WTC11 (cell line): ENCODE results near the gene HBQ1. TPM values are rescaled to one million over a fixed set of nuclear protein-coding genes. Genes with fewer than 3 reads are reported as not detected.
A peak's percentile ranks its signal among the peaks of the same experiment; 100 is the strongest.

Source experiments
- ATAC-seq: fragments of 200-7000 bp; cut with Tn5 transposase; 2 replicates; pipeline ENCODE4 v1.10.0; 2021; ENCODE audit warnings: mild to moderate bottlenecking, moderate library complexity
- CTCF ChIA-PET: fragments of 300-600 bp; sonication (Branson Sonifier 250); formaldehyde crosslinking; loops from one replicate; lab custom pipeline; 2021; ENCODE audit warnings: antibody characterized with exemption; lab: Charles Lee
- POLR2A ChIA-PET: fragments of 350-600 bp; sonication (Branson Sonifier 250); formaldehyde crosslinking; loops from one replicate; lab custom pipeline; 2021; ENCODE audit warnings: antibody characterized with exemption; lab: Charles Lee
- DNase-seq: peaks from one replicate; pipeline ENCODE4 v3.0.0; 2021; ENCODE audit warnings: low spot score
- H3K27ac Mint-ChIP-seq: 2 replicates; pipeline ENCODE4 v1.8.0; 2021; ENCODE audit warnings: mixed read lengths
- H3K27me3 Mint-ChIP-seq: 2 replicates; pipeline ENCODE4 v1.8.0; 2021; ENCODE audit warnings: low read depth, mild to moderate bottlenecking, moderate library complexity, mixed read lengths
- H3K36me3 Mint-ChIP-seq: 2 replicates; pipeline ENCODE4 v1.8.0; 2021; ENCODE audit warnings: mixed read lengths
- H3K4me1 Mint-ChIP-seq: 2 replicates; pipeline ENCODE4 v1.8.0; 2022; ENCODE audit warnings: mixed read lengths
- H3K4me3 Mint-ChIP-seq: 2 replicates; pipeline ENCODE4 v1.8.0; 2021; ENCODE audit warnings: mild to moderate bottlenecking, moderate library complexity, mixed read lengths
- H3K9me3 Mint-ChIP-seq: 2 replicates; pipeline ENCODE4 v1.8.0; 2021; ENCODE audit warnings: mixed read lengths
- ARID4B ChIP-seq: sonication (generic); formaldehyde crosslinking; IDR thresholded peaks from 2 replicates; pipeline ENCODE4 v1.8.0; 2023; ENCODE audit warnings: missing genetic modification reagents, mild to moderate bottlenecking, borderline replicate concordance
- ATF6 ChIP-seq: sonication (generic); formaldehyde crosslinking; IDR thresholded peaks from 2 replicates; pipeline ENCODE4 v1.8.1; 2023; ENCODE audit warnings: mild to moderate bottlenecking, missing genetic modification reagents
- CREB1 ChIP-seq: sonication (generic); formaldehyde crosslinking; IDR thresholded peaks from 2 replicates; pipeline ENCODE4 v1.8.0; 2023; ENCODE audit warnings: mild to moderate bottlenecking, missing genetic modification reagents
- GRHL2 ChIP-seq: fragments of 250-450 bp; sonication (Bioruptor Pico); IDR thresholded peaks from 2 replicates; pipeline ENCODE4 v1.8.0; 2022; ENCODE audit warnings: mild to moderate bottlenecking, moderate library complexity; ENCODE audit not compliant: insufficient replicate concordance, severe bottlenecking
- GTF2I ChIP-seq: fragments of 250-450 bp; sonication (Bioruptor Pico); conservative IDR thresholded peaks from 2 replicates; pipeline ENCODE4 v1.4.0; 2021; ENCODE audit warnings: mild to moderate bottlenecking
- HMGA2 ChIP-seq: fragments of 250-450 bp; sonication (Bioruptor Pico); IDR thresholded peaks from 2 replicates; pipeline ENCODE4 v1.4.0; 2021; ENCODE audit warnings: mild to moderate bottlenecking, moderate library complexity
- JAZF1 ChIP-seq: fragments of 250-450 bp; sonication (Bioruptor Pico); IDR thresholded peaks from 2 replicates; pipeline ENCODE4 v1.9.0; 2021; ENCODE audit warnings: moderate library complexity, mild to moderate bottlenecking, inconsistent platforms
- NFATC4 ChIP-seq: fragments of 250-450 bp; sonication (Bioruptor Pico); IDR thresholded peaks from 2 replicates; pipeline ENCODE4 v1.9.0; 2021; ENCODE audit warnings: mild to moderate bottlenecking
- NFE2L1 ChIP-seq: sonication (generic); formaldehyde crosslinking; IDR thresholded peaks from 2 replicates; pipeline ENCODE4 v1.8.1; 2023; ENCODE audit warnings: missing genetic modification reagents
- NR3C1 ChIP-seq: sonication (generic); formaldehyde crosslinking; conservative IDR thresholded peaks from 2 replicates; pipeline ENCODE4 v1.8.1; 2023; ENCODE audit warnings: low read depth, mild to moderate bottlenecking, missing genetic modification reagents
- RELA ChIP-seq: sonication (generic); formaldehyde crosslinking; IDR thresholded peaks from 2 replicates; pipeline ENCODE4 v1.8.1; 2022; ENCODE audit warnings: missing genetic modification reagents, mild to moderate bottlenecking, borderline replicate concordance
- SMAD3 ChIP-seq: sonication (generic); formaldehyde crosslinking; IDR thresholded peaks from 2 replicates; pipeline ENCODE4 v1.8.0; 2022; ENCODE audit warnings: missing genetic modification reagents, mild to moderate bottlenecking, borderline replicate concordance
- SMAD4 ChIP-seq: sonication (generic); formaldehyde crosslinking; IDR thresholded peaks from 2 replicates; pipeline ENCODE4 v1.8.0; 2022; ENCODE audit warnings: mild to moderate bottlenecking, missing genetic modification reagents
- USF1 ChIP-seq: sonication (generic); formaldehyde crosslinking; IDR thresholded peaks from 2 replicates; pipeline ENCODE4 v1.8.0; 2022; ENCODE audit warnings: mild to moderate bottlenecking, missing genetic modification reagents
- ZNF121 ChIP-seq: sonication (generic); formaldehyde crosslinking; IDR thresholded peaks from 2 replicates; pipeline ENCODE4 v1.8.0; 2023; ENCODE audit warnings: missing genetic modification reagents
- ZNF423 ChIP-seq: fragments of 250-450 bp; sonication (Bioruptor Pico); IDR thresholded peaks from 2 replicates; pipeline ENCODE4 v2.1.2; 2022; ENCODE audit warnings: mild to moderate bottlenecking, moderate library complexity
- total RNA-seq: library from RNA; stranded (reverse); gene quantifications from 3 replicates; pipeline ENCODE4 v1.2.3, GENCODE V29; 2021
- TF ChIP-seq, protein P1 (sequence below): sonication (generic); formaldehyde crosslinking; IDR thresholded peaks from 2 replicates; pipeline ENCODE4 v1.8.1; 2023; ENCODE audit warnings: mild to moderate bottlenecking, missing genetic modification reagents
- TF ChIP-seq, protein P2 (sequence below): fragments of 250-450 bp; sonication (Bioruptor Pico); IDR thresholded peaks from 2 replicates; pipeline ENCODE4 v1.9.0; 2021; ENCODE audit warnings: moderate library complexity, mild to moderate bottlenecking, inconsistent platforms, borderline replicate concordance
- TF ChIP-seq, protein P3 (sequence below): sonication (generic); formaldehyde crosslinking; IDR thresholded peaks from 2 replicates; pipeline ENCODE4 v1.8.1; 2023; ENCODE audit warnings: mild to moderate bottlenecking, missing genetic modification reagents, borderline replicate concordance

The HBQ1 gene
- total RNA-seq, 1 experiment from 2014 or later = 3.0 TPM

GRCh38 chr16:154217-155030, 25.8 kb upstream of the HBQ1 start:
- peak overlapping the region; percentile 77 for H3K4me3 Mint-ChIP-seq
- ATAC-seq = peak; percentile 46
- peaks cover 4% of the 10 kb centered on the region; the same call in 1 of the 2 replicates for H3K4me1 Mint-ChIP-seq
- TF ChIP-seq NR3C1 (no peak), SMAD4 (CRISPR knock-in tag) (no peak)
- TF ChIP-seq, protein P1, sequence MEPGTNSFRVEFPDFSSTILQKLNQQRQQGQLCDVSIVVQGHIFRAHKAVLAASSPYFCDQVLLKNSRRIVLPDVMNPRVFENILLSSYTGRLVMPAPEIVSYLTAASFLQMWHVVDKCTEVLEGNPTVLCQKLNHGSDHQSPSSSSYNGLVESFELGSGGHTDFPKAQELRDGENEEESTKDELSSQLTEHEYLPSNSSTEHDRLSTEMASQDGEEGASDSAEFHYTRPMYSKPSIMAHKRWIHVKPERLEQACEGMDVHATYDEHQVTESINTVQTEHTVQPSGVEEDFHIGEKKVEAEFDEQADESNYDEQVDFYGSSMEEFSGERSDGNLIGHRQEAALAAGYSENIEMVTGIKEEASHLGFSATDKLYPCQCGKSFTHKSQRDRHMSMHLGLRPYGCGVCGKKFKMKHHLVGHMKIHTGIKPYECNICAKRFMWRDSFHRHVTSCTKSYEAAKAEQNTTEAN (CRISPR knock-in tag) = no peak
- TF ChIP-seq, all 79 proteins: peak for 0
- H3K27ac Mint-ChIP-seq = no peak overlapping the region
- DNase-seq = no peak
- H3K9me3 Mint-ChIP-seq = 0 out of 2 replicates have a peak, but pooled peaks cover 3% of the 10 kb centered on the region
- POLR2A ChIA-PET = no interaction called here
- H3K27me3 Mint-ChIP-seq = peaks cover 87% of the 10 kb centered on the region
- CTCF ChIA-PET = interaction anchor here (0.9 to 2.3 kb wide), 3 partner anchors 26 to 47 kb away, joined by 3 to 8 read pairs (median 4); partner anchors contain the start of gene HBQ1
- no peaks in the 10 kb centered on the region for H3K36me3 Mint-ChIP-seq

DNA sequence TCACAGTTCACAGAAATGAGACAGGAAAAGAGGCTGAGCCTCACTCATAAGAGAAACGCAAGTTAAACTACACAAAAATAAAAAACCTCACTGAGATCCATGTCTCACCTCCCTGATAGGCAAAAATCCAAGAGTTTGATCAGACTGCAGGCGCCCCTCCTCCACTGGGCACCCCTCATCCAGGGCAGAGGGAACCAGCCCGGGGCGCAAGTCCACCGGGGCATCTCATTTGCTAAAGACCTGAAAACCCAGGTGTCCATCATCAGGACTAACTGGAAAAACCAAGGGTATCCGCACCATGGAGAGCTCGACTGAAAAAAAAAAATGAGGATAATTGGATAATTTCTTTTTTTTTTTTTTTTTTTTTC, 25.2 kb upstream of the HBQ1 start:
- DNase-seq = no peak
- Mint-ChIP-seq H3K27me3 (peaks cover 84% of the 10 kb centered on the region), H3K4me1 (peaks cover 4% of the 10 kb centered on the region; the same call in 1 of the 2 replicates), H3K27ac (no peak overlapping the region), H3K36me3 (no peaks in the 10 kb centered on the region), H3K4me3 (peak overlapping the region; percentile 77), H3K9me3 (0 out of 2 replicates have a peak, but pooled peaks cover 3% of the 10 kb centered on the region)
- CTCF ChIA-PET = interaction anchor here (1.0 to 2.3 kb wide), 2 partner anchors 37 to 48 kb away, joined by 3 to 8 read pairs; no protein-coding TSS in a partner anchor
- POLR2A ChIA-PET = interaction anchor here (0.6 kb wide), 1 partner anchor 28 kb away, joined by 4 read pairs; no protein-coding TSS in a partner anchor
- ATAC-seq = no peak
- TF ChIP-seq HMGA2 = no peak
- TF ChIP-seq GRHL2 (CRISPR knock-in tag) = no peak
- no peak for TF ChIP-seq RELA (CRISPR knock-in tag)
- TF ChIP-seq GTF2I (CRISPR knock-in tag) = no peak
- TF ChIP-seq USF1 (CRISPR knock-in tag) = no peak
- no peak for TF ChIP-seq ARID4B
- TF ChIP-seq NFE2L1 (CRISPR knock-in tag) = no peak
- TF ChIP-seq, protein P2, sequence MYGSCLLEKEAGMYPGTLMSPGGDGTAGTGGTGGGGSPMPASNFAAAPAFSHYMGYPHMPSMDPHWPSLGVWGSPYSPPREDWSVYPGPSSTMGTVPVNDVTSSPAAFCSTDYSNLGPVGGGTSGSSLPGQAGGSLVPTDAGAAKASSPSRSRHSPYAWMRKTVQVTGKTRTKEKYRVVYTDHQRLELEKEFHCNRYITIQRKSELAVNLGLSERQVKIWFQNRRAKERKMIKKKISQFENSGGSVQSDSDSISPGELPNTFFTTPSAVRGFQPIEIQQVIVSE (CRISPR knock-in tag) = no peak
- TF ChIP-seq NFATC4 (CRISPR knock-in tag) = no peak
- TF ChIP-seq SMAD3 (CRISPR knock-in tag) = no peak
- no peak for TF ChIP-seq ZNF121 (CRISPR knock-in tag)
- TF ChIP-seq CREB1 (CRISPR knock-in tag) = no peak
- no peak for TF ChIP-seq JAZF1
- TF ChIP-seq, protein P3, sequence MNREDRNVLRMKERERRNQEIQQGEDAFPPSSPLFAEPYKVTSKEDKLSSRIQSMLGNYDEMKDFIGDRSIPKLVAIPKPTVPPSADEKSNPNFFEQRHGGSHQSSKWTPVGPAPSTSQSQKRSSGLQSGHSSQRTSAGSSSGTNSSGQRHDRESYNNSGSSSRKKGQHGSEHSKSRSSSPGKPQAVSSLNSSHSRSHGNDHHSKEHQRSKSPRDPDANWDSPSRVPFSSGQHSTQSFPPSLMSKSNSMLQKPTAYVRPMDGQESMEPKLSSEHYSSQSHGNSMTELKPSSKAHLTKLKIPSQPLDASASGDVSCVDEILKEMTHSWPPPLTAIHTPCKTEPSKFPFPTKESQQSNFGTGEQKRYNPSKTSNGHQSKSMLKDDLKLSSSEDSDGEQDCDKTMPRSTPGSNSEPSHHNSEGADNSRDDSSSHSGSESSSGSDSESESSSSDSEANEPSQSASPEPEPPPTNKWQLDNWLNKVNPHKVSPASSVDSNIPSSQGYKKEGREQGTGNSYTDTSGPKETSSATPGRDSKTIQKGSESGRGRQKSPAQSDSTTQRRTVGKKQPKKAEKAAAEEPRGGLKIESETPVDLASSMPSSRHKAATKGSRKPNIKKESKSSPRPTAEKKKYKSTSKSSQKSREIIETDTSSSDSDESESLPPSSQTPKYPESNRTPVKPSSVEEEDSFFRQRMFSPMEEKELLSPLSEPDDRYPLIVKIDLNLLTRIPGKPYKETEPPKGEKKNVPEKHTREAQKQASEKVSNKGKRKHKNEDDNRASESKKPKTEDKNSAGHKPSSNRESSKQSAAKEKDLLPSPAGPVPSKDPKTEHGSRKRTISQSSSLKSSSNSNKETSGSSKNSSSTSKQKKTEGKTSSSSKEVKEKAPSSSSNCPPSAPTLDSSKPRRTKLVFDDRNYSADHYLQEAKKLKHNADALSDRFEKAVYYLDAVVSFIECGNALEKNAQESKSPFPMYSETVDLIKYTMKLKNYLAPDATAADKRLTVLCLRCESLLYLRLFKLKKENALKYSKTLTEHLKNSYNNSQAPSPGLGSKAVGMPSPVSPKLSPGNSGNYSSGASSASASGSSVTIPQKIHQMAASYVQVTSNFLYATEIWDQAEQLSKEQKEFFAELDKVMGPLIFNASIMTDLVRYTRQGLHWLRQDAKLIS = no peak
- TF ChIP-seq ATF6 (CRISPR knock-in tag) = no peak
- no peak for TF ChIP-seq ZNF423
